Measurements from ENCODE around the gene RASA4B.

RASA4B gene

DNA sequence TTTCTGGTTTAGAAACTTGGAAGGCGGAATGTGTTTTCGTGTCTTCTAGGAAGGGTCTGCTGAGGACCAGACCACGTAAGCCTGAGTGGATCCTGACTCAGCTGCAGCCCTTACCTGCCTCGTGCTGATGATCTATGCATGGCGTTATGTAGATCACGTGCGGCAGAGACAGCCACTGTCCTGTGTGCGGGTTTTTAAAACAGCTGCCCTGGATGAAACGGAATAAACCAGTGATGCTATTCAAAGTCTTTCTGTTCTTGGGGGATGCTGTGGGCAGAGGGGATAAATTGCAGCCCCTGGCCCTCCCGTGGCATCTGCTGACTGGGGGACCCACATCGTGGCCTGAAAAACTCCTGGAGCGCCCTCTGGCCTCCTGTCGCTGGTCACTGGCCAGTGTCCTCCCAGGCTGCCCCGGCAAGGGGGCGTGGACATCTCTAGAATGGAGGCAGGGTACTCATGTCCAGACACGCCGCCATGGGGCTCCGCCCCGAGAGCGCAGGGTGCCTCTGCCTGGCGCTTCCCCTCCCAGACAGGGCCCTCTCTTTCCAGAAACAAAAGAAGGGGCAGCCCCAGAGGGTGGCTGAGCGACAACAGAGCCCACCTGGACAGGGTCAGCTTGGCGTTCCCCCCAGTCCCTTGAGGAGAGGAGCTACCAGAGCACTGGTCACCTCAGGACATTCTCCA lies 66.1 kb downstream of the RASA4B start:
- DNase-seq = no peak

GRCh38 chr7:102450242-102450641 lies 67.3 kb downstream of the RASA4B start:
- DNase-seq = peak; percentile 62 to 68

GRCh38 chr7:102449136-102449535 lies 68.4 kb downstream of the RASA4B start:
- DNase-seq = no peak

DNA sequence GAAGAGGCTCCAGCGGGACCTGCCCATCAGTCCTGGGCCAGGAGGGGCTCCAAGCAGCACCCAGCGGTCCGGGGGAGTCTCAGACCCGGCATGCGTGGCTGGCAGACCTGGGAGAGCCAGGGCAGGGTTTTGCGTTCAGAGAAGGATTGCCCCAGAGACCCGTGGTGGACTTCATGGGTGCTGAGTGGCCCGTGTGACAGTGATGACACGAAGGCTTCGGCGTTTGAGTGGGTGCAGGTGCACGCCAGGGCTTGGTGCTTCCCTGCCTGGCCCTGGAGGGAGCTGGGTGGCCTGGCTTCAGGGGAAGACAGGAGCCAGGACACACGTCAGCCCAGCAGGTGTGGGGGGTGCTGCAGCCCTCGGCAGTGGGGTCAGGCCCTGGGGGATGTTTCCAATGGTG lies 70.3 kb downstream of the RASA4B start:
- DNase-seq = no peak

DNA sequence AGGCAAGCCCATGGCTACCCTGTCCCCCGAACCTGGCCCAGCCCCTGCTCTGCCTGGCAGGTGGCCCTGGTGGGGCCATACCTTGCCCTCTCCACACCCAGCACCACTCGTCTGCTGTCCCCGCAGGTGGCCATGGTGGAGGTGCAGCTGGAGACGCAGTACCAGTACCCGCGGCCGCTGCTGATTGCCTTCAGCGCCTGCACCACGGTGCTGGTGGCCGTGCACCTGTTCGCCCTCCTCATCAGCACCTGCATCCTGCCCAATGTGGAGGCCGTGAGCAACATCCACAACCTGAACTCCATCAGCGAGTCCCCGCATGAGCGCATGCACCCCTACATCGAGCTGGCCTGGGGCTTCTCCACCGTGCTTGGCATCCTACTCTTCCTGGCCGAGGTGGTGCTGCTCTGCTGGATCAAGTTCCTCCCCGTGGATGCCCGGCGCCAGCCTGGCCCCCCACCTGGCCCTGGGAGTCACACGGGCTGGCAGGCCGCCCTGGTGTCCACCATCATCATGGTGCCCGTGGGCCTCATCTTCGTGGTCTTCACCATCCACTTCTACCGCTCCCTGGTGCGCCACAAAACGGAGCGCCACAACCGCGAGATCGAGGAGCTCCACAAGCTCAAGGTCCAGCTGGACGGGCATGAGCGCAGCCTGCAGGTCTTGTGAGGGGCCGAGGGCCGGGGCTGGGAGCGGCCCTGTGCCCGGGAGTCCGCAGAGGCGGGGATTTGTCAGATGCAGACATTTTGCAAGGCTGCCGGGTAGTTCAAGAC lies 71.0 kb downstream of the RASA4B start:
- no peak for DNase-seq

DNA sequence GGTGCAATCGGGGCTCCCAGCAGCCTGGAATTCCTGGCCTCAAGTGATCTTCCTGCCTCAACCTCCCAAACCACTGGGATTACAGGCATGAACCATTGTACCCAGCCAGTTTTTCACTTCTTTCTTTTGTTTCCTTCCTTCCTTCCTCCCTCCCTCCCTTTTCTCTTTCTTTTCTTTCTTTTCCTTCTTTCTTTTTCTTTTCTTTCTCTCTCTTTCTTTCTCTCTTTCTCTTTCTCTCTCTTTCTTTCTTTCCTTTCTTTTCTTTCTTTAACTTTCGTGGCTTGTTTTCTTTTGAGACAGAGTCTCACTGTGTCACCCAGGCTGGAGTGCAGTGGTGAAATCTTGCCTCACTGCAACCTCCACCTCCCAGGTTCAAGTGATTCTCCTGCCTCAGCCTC lies 71.9 kb downstream of the RASA4B start:
- no peak for DNase-seq

DNA sequence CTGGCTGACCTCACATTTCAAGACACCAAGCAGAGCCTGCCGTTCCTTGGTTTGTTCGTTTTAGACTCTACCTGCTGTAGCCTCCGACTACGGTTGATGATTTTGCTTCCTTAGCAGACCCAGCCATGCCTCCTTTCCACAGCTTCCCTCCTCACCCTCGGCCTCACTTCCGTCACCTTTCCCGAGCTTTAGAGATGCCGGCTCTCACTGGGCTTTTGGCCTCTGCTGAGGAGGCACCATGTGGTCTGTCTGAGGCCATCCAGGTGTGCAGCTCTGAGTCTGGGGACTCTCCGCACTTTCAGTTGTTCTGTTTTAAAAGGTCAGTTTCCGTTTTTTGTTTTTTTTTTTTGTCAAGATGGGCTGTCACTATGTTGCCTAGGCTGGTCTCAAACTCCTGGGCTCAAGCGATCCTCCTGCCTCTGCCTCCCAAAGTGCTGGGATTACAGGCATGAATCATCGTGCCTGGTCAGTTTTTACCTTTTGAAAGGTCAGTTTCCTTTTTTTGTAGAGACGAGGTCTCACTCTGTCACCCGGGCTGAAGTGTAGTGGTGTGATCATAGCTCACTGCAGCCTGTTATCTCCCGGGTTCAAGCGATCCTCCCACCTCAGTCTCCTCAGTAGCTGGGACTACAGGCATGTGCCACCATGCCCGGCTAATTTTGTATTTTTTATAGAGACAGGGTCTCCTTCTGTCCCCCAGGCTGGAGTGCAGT lies 72.5 kb downstream of the RASA4B start:
- DNase-seq = no peak

DNA sequence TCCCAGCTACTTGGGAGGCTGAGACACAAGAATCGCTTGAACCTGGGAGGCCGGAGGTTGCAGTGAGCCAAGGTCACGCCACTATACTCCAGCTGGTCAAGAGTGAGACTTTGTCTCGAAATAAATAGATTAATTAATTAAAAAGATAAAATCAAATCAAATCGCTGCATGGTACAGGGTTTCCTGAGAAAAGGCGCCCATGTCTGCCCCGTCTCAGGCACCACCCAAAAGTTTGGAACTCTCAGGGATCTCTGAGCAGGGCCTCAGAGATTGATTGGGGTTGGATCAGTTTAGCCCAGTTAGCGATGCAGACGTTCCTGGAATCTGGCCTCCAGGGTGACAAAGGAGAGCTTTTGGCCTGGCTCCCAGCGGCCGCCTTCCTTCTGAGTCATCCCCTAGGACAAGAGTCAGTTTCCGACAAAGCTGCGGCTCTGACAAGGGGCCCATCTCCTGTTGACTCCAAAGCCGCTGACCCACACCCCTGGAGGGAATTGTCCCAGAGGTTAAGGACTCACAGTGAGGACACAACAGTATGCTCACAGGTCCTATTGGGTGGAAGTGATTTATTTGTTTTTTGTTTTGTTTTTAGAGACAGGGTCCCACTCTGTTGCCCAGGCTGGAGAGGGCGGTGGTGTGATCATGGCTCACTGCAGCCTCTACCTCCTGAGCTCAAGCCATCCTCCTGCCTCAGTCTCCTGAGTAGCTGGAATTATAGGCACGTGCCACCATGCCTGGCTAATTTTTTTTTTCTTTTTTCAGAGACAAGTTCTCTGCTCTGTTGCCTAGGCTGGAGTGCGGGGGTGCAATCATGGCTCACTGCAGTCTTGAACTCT lies 77.4 kb downstream of the RASA4B start:
- no peak for DNase-seq

GRCh38 chr7:102436118-102436517 lies 81.5 kb downstream of the RASA4B start:
- no peak for DNase-seq

DNA sequence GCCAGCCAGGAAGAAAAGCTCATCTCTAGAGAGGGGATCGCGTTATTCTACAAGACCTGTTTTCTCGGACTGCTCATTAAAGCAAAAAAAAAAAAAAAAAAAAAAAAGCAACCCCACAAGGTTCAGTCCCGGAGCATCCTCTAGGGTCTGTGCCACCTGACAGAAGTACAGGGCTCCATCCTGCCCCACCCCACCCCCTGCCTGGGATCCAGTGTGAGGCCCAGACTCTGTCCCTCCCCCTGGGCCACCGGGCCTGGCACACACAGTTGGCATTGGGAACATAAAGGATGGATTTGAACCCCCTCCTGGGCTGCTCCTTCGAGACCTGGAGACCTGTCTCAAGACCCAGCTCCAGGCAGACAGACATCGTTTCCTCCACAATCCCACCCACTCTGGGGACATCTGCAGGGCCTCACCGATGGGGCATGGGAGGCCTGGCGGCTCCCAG lies 83.5 kb downstream of the RASA4B start:
- DNase-seq = peak in 1 of 2 donors; percentile 32

GRCh38 chr7:102433219-102434038 lies 84.1 kb downstream of the RASA4B start, which contains the start of gene ORAI2:
Gene ORAI2, plus strand, starts transcription at chr7:102433575. Its CDS starts 5,382 bp downstream, at chr7:102438957.
- DNase-seq = peak; percentile 87 to 89

All from CD4-positive, alpha-beta T cell treated with Interleukin-4 for 1 hour (primary cell).